ENCODE data around the gene ABHD17A. TPM values are rescaled to one million over a fixed set of nuclear protein-coding genes. Genes with fewer than 3 reads are reported as not detected.

ABHD17A gene
- total and polyA plus RNA-seq, 2 donors (not counting 1 experiment from before 2014, with no cell fraction given): 63.1 to 134 TPM

DNA sequence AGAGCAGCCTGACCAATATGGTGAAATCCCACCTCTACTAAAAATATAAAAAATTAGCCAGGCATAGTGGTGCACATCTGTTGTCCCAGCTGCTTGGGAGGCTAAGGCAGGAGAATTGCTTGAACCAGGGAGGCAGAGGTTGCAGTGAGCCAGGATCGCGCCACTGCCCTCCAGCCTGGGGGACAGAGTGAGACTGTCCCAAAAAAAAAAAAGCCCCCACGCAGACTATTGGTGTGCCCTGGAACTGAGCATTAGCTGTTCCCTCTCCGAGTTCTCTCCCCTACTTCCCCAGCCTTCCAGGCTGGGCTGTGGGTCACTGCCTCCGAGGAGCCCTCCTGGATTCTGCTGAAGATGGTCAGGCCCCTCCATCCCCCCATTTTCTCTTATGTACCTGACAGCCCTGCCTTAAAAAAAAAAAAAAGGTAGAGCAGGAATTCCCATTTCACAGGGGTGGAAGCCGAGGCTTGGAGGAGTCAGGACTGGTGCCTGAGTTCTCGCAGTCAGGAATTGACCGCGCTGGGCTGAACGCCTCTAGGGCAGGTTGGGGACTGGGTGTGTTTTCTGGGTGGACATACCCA, 21.8 kb upstream of the ABHD17A start:
- H3K4me3 Mint-ChIP-seq: peak overlapping the region; percentile 45
- no peak overlapping the region for H3K9ac ChIP-seq (ENCODE audit: low read length)
- peak overlapping the region; percentile 53 for H3K27ac Mint-ChIP-seq
- H3K9me3 ChIP-seq (ENCODE audit: control extremely low read depth in 1 of 3, control insufficient read depth in 2 of 3, insufficient read depth in 1 of 3, low read length in 2 of 3): peaks cover 0 to 2% (median 0%) of the 10 kb centered on the region in 3 donors
- H3K27me3 ChIP-seq (replicated peaks in 1 of 4; ENCODE audit: control extremely low read depth in 1 of 4, control insufficient read depth in 3 of 4, insufficient read depth in 4 of 4, low read length in 3 of 4): no peaks in the 10 kb centered on the region
- WGBS (ENCODE audit: insufficient coverage): 97% methylated on average over 7 of the region's 10 CpGs
- no peaks in the 10 kb centered on the region for H3K9me3 Mint-ChIP-seq (ENCODE audit: insufficient read depth)
- no peak overlapping the region for H3K4me3 ChIP-seq (ENCODE audit: control extremely low read depth in 1 of 5, extremely low read depth in 1 of 5, insufficient read depth in 1 of 5, low read depth in 2 of 5, low read length in 4 of 5)
- POLR2A ChIA-PET: interaction anchor here (0.7 to 4.1 kb wide), 3 partner anchors 11 to 51 kb away, joined by 3 to 24 read pairs (median 5); no protein-coding TSS in a partner anchor
- TF ChIP-seq, protein P1, sequence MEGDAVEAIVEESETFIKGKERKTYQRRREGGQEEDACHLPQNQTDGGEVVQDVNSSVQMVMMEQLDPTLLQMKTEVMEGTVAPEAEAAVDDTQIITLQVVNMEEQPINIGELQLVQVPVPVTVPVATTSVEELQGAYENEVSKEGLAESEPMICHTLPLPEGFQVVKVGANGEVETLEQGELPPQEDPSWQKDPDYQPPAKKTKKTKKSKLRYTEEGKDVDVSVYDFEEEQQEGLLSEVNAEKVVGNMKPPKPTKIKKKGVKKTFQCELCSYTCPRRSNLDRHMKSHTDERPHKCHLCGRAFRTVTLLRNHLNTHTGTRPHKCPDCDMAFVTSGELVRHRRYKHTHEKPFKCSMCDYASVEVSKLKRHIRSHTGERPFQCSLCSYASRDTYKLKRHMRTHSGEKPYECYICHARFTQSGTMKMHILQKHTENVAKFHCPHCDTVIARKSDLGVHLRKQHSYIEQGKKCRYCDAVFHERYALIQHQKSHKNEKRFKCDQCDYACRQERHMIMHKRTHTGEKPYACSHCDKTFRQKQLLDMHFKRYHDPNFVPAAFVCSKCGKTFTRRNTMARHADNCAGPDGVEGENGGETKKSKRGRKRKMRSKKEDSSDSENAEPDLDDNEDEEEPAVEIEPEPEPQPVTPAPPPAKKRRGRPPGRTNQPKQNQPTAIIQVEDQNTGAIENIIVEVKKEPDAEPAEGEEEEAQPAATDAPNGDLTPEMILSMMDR (IDR thresholded peaks at IDR 0.05): no peak
- TF ChIP-seq EZH2 (IDR thresholded peaks at IDR 0.05; ENCODE audit: borderline replicate concordance, insufficient read depth, low read depth, low read length, poor library complexity, severe bottlenecking): no peak
- no peak overlapping the region for H3K4me2 ChIP-seq (replicated peaks; ENCODE audit: low read depth, low read length, poor library complexity, severe bottlenecking)
- H3K27me3 Mint-ChIP-seq: no peaks in the 10 kb centered on the region
- H3K36me3 ChIP-seq (replicated peaks in 1 of 2; ENCODE audit: control extremely low read depth in 1 of 2, control insufficient read depth in 1 of 2, extremely low read depth in 1 of 2, insufficient read depth in 2 of 2, low read length in 1 of 2): no peaks in the 10 kb centered on the region
- H3K4me1 Mint-ChIP-seq: peaks cover 52% of the 10 kb centered on the region
- H4K20me1 ChIP-seq (ENCODE audit: control insufficient read depth, insufficient read depth, low read length, poor library complexity, severe bottlenecking): peaks cover 48% of the 10 kb centered on the region
- peaks cover 48 to 70% of the 10 kb centered on the region in 2 donors for H3K4me1 ChIP-seq (ENCODE audit: control insufficient read depth in 2 of 2, insufficient read depth in 2 of 2, low read length in 2 of 2)
- H2AFZ ChIP-seq (ENCODE audit: insufficient read depth, low read depth, low read length, poor library complexity, severe bottlenecking): no peak overlapping the region
- no peak overlapping the region for H3K27ac ChIP-seq (ENCODE audit: low read length in 2 of 2)
- CTCF ChIA-PET: interaction anchor here (1.9 to 2.0 kb wide), 2 partner anchors 9 to 43 kb away, joined by 6 read pairs; no protein-coding TSS in a partner anchor
- no peak for DNase-seq
- intact Hi-C loops (cut with micrococcal nuclease): loop anchor here (10.0 kb wide), 1 partner anchor 188 kb away; the partner anchor contains the start of genes IZUMO4 and MOB3A
- H3K79me2 ChIP-seq (ENCODE audit: control insufficient read depth, insufficient read depth, low read length): peaks cover 66% of the 10 kb centered on the region
- no peak for ATAC-seq (ENCODE audit: low read depth)

DNA sequence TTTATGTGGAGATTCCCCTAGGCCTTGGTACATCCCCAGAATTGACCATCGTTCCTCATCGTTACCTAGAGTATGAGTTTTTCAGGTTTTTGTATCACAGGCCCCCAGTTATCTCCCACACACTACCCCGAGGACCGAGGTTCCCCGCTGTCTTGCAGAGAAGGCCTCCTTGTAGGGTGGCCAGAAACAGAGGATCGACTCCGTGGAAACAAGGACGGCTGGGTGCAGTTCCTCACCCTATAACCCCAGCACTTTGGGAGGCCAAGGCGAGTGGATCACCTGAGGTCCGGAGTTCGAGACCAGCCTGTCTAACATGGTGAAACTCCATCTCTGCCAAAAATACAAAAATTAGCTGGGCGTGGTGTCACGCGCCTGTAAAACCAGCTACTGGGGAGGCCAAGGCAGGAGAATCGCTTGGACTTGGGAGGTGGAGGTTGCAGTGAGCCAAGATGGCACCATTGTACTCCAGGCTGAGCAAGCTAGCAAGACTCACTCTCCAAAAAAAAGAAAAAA, 20.6 kb upstream of the ABHD17A start:
- Histone ChIP-seq H3K9ac (ENCODE audit: low read length) (peak overlapping the region; percentile 77), H4K20me1 (ENCODE audit: control insufficient read depth, insufficient read depth, low read length, poor library complexity, severe bottlenecking) (peaks cover 44% of the 10 kb centered on the region), H3K9me3 (ENCODE audit: control extremely low read depth in 1 of 3, control insufficient read depth in 2 of 3, insufficient read depth in 1 of 3, low read length in 2 of 3) (peaks cover 0 to 2% (median 0%) of the 10 kb centered on the region in 3 donors), H3K27me3 (replicated peaks in 1 of 4; ENCODE audit: control extremely low read depth in 1 of 4, control insufficient read depth in 3 of 4, insufficient read depth in 4 of 4, low read length in 3 of 4) (no peaks in the 10 kb centered on the region), H3K27ac (ENCODE audit: low read length in 2 of 2) (peak overlapping the region; percentile 78 to 90), H3K4me3 (ENCODE audit: control extremely low read depth in 1 of 5, extremely low read depth in 1 of 5, insufficient read depth in 1 of 5, low read depth in 2 of 5, low read length in 4 of 5) (peak overlapping the region; percentile 8 to 75 (median 66)), H3K4me1 (ENCODE audit: control insufficient read depth in 2 of 2, insufficient read depth in 2 of 2, low read length in 2 of 2) (peaks cover 48 to 70% of the 10 kb centered on the region in 2 donors), H2AFZ (ENCODE audit: insufficient read depth, low read depth, low read length, poor library complexity, severe bottlenecking) (no peak overlapping the region), H3K36me3 (replicated peaks in 1 of 2; ENCODE audit: control extremely low read depth in 1 of 2, control insufficient read depth in 1 of 2, extremely low read depth in 1 of 2, insufficient read depth in 2 of 2, low read length in 1 of 2) (no peaks in the 10 kb centered on the region), H3K79me2 (ENCODE audit: control insufficient read depth, insufficient read depth, low read length) (peaks cover 54% of the 10 kb centered on the region), H3K4me2 (replicated peaks; ENCODE audit: low read depth, low read length, poor library complexity, severe bottlenecking) (peak overlapping the region; percentile 88)
- DNase-seq (no peak), ATAC-seq (ENCODE audit: low read depth) (no peak)
- Mint-ChIP-seq H3K9me3 (ENCODE audit: insufficient read depth) (no peaks in the 10 kb centered on the region), H3K4me3 (peak overlapping the region; percentile 90), H3K4me1 (peaks cover 52% of the 10 kb centered on the region), H3K27me3 (no peaks in the 10 kb centered on the region), H3K27ac (peak overlapping the region; percentile 89)
- intact Hi-C loops (cut with micrococcal nuclease): loop anchor here (1.0 to 10.0 kb wide), 7 partner anchors 9 to 189 kb away; partner anchors contain the start of genes ABHD17A, IZUMO4, MOB3A and REXO1
- CTCF ChIA-PET: interaction anchor here (0.9 to 2.0 kb wide), 3 partner anchors 8 to 42 kb away, joined by 3 to 6 read pairs (median 6); no protein-coding TSS in a partner anchor
- WGBS (ENCODE audit: insufficient coverage): 69% methylated on average over 5 of the region's 15 CpGs
- POLR2A ChIA-PET: interaction anchor here (1.1 to 4.1 kb wide), 3 partner anchors 10 to 42 kb away, joined by 3 to 24 read pairs (median 3); no protein-coding TSS in a partner anchor
- no peak for TF ChIP-seq EZH2 (IDR thresholded peaks at IDR 0.05; ENCODE audit: borderline replicate concordance, insufficient read depth, low read depth, low read length, poor library complexity, severe bottlenecking)
- TF ChIP-seq, protein P1 (IDR thresholded peaks at IDR 0.05): no peak

Data from B cell (primary cell).